Activated CD4-positive, alpha-beta memory T cell treated with anti-CD3 and anti-CD28 coated beads for 36 hours (primary cell): ENCODE results near the gene CD1C. TPM values are rescaled to one million over a fixed set of nuclear protein-coding genes. Genes with fewer than 3 reads are reported as not detected.

Experiments
- CTCF ChIA-PET: fragments of 350-600 bp; sonication (Branson Sonifier 250); formaldehyde crosslinking; loops from one replicate; lab custom pipeline; 2021; ENCODE audit warnings: antibody characterized with exemption, inconsistent platforms; lab: Charles Lee
- POLR2A ChIA-PET: fragments of 350-600 bp; sonication (Branson Sonifier 250); formaldehyde crosslinking; loops from one replicate; lab custom pipeline; 2021; ENCODE audit warnings: antibody characterized with exemption; lab: Charles Lee
- DNase-seq: peaks from one replicate; pipeline ENCODE4 v3.0.0-alpha.2; 2020
- H3K27ac Mint-ChIP-seq: one replicate; pipeline ENCODE4 v1.8.0; 2021; ENCODE audit warnings: mixed read lengths
- H3K27me3 Mint-ChIP-seq: one replicate; pipeline ENCODE4 v1.8.0; 2021; ENCODE audit warnings: mixed read lengths
- H3K36me3 Mint-ChIP-seq: one replicate; pipeline ENCODE4 v1.8.0; 2021; ENCODE audit warnings: mixed read lengths
- H3K4me1 Mint-ChIP-seq: one replicate; pipeline ENCODE4 v1.8.0; 2021; ENCODE audit warnings: low read depth, mixed read lengths
- H3K4me3 Mint-ChIP-seq: one replicate; pipeline ENCODE4 v1.8.0; 2021; ENCODE audit warnings: mild to moderate bottlenecking, mixed read lengths
- H3K9me3 Mint-ChIP-seq: one replicate; pipeline ENCODE4 v1.8.0; 2021; ENCODE audit warnings: mixed read lengths
- intact Hi-C: fragments of 100-400 bp; cut with micrococcal nuclease; formaldehyde crosslinking; loops from one replicate; pipeline ENCODE4 v1.15.1; 2023
- total RNA-seq, 2 experiments: library from RNA; stranded (reverse); gene quantifications; one replicate each; pipeline ENCODE4 v1.2.3, GENCODE V29; 2021

CD1C gene
- total RNA-seq, 2 experiments from 2014 or later = not detected

DNA sequence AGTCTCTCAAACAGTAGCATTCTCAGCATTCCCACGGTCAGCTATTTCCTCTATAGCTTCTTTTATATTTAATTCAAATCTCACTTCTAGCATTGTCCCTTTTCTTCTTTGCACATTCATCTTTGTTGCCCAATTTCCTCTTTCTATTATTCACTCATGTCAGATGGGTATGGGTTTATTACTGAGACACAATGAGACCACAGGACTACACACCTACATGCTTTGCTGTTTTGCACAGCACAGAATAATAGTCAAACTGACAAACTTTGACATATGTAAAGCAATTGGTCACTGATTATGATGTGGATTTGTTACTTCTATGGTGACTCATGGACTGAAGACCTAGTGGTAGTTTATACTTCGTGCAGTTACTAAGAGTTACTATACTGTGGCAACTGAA lies 5.8 kb upstream of the CD1C start:
- intact Hi-C loops = no loop called here
- H3K27me3 Mint-ChIP-seq = peaks cover 22% of the 10 kb centered on the region
- CTCF ChIA-PET = no interaction called here

DNA sequence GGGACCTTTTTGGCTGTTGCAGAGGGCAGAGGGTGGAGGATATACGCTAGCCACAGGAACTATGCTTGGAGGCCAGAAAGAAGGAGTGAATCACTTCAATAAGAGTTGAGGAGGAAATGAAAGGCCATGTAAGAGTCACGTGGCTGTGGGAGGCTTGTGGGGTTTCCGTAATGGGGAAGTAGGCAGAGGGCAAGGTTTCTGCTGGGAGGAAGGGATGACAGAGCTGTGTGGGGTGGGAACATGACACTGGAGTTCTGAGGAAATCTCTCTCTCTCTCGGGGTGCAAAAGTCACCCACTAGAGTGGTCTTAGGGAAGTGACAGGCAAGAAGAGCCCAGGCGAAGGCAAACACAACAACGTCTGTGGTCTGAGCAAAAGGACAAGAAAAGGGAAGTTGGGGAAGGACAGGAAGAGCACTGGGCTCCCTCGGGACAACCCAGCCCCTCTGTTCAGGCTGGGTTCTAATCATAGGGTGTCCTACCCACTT lies 3.9 kb upstream of the CD1C start:
- Mint-ChIP-seq H3K9me3 (peaks cover 15% of the 10 kb centered on the region), H3K4me1 (peaks cover 14% of the 10 kb centered on the region), H3K36me3 (peaks cover 2% of the 10 kb centered on the region), H3K4me3 (no peak overlapping the region), H3K27me3 (peaks cover 22% of the 10 kb centered on the region), H3K27ac (no peak overlapping the region)
- intact Hi-C loops = no loop called here
- POLR2A ChIA-PET = no interaction called here
- DNase-seq = peak; percentile 30
- CTCF ChIA-PET = no interaction called here

More for the DNA sequence above, 5.8 kb upstream of the CD1C start:
- H3K36me3 Mint-ChIP-seq = peaks cover 2% of the 10 kb centered on the region
- no peak for DNase-seq
- H3K9me3 Mint-ChIP-seq = peaks cover 18% of the 10 kb centered on the region
- no peak overlapping the region for H3K27ac Mint-ChIP-seq
- H3K4me3 Mint-ChIP-seq = no peak overlapping the region
- POLR2A ChIA-PET = no interaction called here
- peaks cover 14% of the 10 kb centered on the region for H3K4me1 Mint-ChIP-seq

DNA sequence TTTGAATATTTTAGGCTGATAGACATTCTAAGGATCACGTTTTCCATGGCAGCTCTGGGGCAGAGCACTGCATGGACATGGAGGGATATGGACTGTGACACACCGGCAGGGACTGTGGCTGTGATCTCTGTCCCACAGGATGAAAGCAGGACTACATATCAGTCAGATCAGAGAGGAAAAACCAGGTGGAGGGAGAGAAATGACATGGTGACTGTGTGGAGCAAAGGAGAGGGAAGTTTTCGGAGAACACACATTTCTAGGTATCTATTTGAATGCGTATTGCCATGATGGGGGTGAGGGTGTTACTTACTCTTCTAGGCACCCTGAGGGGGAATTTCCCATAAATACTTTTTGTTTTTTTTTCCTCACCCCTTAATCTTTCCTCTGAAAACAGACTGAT lies 3.2 kb upstream of the CD1C start:
- H3K9me3 Mint-ChIP-seq = peaks cover 11% of the 10 kb centered on the region
- H3K4me3 Mint-ChIP-seq = no peak overlapping the region
- H3K27me3 Mint-ChIP-seq = peaks cover 20% of the 10 kb centered on the region
- POLR2A ChIA-PET = no interaction called here
- peaks cover 14% of the 10 kb centered on the region for H3K4me1 Mint-ChIP-seq
- intact Hi-C loops = no loop called here
- no peak for DNase-seq
- peak overlapping the region; percentile 31 for H3K27ac Mint-ChIP-seq
- peaks cover 2% of the 10 kb centered on the region for H3K36me3 Mint-ChIP-seq
- CTCF ChIA-PET = no interaction called here

DNA sequence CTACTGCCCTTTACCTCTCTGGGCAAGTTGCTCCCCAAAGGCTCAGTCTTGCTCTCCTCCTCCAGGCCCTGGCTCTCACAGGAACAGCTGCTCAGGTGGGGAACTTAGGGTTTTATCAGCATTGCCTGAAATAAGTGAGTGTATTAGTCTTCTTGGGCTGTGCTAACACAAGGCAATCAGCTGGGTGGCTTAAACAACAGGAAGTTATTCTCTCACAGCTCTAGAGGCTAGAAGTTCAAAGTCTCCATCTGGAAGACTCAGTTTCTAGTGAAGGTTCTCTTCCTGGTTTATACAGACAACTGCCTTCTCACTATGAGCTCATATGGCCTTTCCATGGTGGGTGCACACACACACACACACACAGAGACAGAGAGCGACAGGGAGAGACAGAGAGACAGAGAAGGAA lies 2.8 kb upstream of the CD1C start:
- DNase-seq = no peak
- intact Hi-C loops = no loop called here
- CTCF ChIA-PET = no interaction called here
- Mint-ChIP-seq H3K27ac (no peak overlapping the region), H3K4me3 (no peak overlapping the region), H3K36me3 (peaks cover 2% of the 10 kb centered on the region), H3K9me3 (peaks cover 6% of the 10 kb centered on the region), H3K4me1 (peaks cover 14% of the 10 kb centered on the region), H3K27me3 (peaks cover 19% of the 10 kb centered on the region)
- POLR2A ChIA-PET = no interaction called here

DNA sequence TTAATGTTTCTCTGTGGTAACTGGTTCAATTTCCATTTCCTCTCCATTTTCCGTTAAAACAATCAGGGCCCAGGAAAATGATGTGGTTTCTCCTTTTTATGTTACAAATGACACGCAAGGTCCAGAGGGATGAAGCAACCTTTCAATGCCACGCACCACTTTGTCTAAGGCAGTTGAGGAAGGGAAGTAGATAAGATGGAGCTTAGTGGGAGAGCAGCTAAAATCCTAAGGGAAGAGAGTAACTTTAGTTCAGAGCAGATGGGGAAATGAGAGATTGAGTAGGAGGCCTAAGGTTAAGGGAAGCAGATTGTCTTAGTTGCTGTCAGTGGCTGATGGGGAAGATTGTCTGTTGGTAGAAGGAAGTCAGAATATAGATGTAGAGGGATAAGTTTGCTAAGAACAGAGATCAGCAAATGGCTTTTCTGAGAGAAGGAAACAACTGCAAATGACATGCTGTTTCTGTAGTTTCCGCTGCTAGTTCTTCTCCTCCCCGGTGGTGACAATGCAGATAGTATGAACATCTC lies 660 bp downstream of the CD1C start:
- Mint-ChIP-seq H3K9me3 (no peaks in the 10 kb centered on the region), H3K27me3 (peaks cover 19% of the 10 kb centered on the region), H3K27ac (no peak overlapping the region), H3K4me1 (peaks cover 12% of the 10 kb centered on the region), H3K36me3 (no peaks in the 10 kb centered on the region), H3K4me3 (no peak overlapping the region)
- ChIA-PET CTCF (no interaction called here), POLR2A (no interaction called here)
- DNase-seq = no peak
- intact Hi-C loops = no loop called here

DNA sequence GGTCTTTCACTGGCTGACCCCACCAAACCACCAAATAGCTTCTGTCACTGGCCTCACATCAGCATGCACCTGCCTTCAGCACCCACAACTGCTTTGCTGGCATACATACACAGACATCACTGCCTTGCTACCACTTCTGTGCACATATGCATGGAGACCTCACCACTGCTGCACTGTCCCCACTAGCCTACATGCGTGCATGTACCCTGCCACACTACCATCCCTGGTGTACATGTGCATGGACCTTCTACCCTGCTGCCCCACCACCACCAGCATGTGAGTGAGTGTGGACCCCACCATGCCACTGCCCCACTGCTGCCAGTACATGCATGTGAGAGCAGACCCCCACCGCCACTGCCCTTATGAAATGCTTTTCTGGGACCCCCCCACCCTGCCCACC lies 6.1 kb downstream of the CD1C start:
- Mint-ChIP-seq H3K27ac (no peak overlapping the region), H3K4me3 (no peak overlapping the region), H3K4me1 (no peaks in the 10 kb centered on the region), H3K36me3 (peaks cover 5% of the 10 kb centered on the region), H3K9me3 (peaks cover 16% of the 10 kb centered on the region), H3K27me3 (peaks cover 18% of the 10 kb centered on the region)
- DNase-seq = no peak
- intact Hi-C loops = no loop called here
- ChIA-PET CTCF (no interaction called here), POLR2A (no interaction called here)

DNA sequence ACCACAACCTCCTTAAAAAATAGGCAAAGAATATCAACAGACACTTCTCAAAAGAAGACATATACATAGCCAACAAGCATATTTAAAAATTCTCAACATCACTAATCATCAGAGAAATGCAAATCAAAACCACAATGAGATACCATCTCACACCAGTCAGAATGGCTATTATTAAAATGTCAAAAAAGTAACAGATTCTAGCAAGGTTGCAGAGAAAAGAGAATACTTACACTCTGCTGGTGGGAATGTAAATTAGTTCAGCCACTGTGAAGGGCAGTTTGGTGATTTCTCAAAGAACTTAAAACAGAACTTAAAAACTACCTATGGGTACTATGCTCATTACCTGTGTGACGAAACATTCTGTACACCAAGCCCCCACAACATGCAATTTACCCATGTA lies 20.9 kb downstream of the CD1C start:
- Mint-ChIP-seq H3K4me3 (no peak overlapping the region), H3K27ac (no peak overlapping the region), H3K4me1 (no peaks in the 10 kb centered on the region), H3K9me3 (peaks cover 16% of the 10 kb centered on the region), H3K27me3 (no peaks in the 10 kb centered on the region), H3K36me3 (no peaks in the 10 kb centered on the region)
- intact Hi-C loops = no loop called here
- CTCF ChIA-PET = no interaction called here
- no peak for DNase-seq
- POLR2A ChIA-PET = no interaction called here

DNA sequence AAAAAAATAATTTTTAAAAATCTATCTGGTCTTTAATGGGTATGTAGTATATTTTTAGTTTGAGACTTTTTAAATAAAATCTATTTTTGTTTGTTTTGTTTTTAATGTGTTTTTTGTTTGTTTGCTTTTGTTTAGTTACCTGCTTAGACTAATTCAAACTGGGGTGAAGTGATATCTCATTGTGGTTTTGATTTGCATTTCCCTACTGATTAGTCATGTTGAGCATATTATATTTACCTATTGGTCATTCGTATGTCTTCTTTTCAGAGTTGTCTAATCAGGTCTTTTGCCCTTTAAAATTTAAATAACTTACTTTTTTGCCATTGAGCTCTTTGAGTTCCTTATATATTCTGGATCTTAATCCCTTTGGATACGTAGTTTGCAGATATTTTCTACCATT lies 21.3 kb downstream of the CD1C start:
- CTCF ChIA-PET = no interaction called here
- H3K27me3 Mint-ChIP-seq = no peaks in the 10 kb centered on the region
- no peaks in the 10 kb centered on the region for H3K36me3 Mint-ChIP-seq
- POLR2A ChIA-PET = no interaction called here
- H3K27ac Mint-ChIP-seq = no peak overlapping the region
- no peak overlapping the region for H3K4me3 Mint-ChIP-seq
- no peak for DNase-seq
- intact Hi-C loops = no loop called here
- H3K9me3 Mint-ChIP-seq = peaks cover 16% of the 10 kb centered on the region
- no peaks in the 10 kb centered on the region for H3K4me1 Mint-ChIP-seq

DNA sequence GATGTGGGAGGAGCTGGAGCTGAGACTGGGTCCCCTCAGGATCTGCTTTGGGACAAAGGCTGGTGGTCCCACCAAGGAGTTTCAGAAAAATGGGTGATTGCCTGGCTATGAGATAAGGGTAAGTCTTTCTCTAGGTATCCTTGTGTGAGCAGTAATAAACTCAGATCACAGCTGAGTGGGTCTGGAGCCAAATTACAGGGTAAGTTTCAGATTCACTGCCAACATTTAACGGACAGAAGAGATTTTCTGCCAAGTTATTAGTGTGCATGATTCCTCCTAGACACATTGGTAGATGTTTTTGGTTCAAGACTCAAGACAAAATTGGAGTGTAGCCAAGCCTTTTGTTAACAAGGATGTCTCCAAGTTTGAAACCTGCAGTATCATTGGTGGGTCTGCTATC lies 34.1 kb downstream of the CD1C start:
- ChIA-PET POLR2A (no interaction called here), CTCF (no interaction called here)
- no peak overlapping the region for H3K4me3 Mint-ChIP-seq

DNA sequence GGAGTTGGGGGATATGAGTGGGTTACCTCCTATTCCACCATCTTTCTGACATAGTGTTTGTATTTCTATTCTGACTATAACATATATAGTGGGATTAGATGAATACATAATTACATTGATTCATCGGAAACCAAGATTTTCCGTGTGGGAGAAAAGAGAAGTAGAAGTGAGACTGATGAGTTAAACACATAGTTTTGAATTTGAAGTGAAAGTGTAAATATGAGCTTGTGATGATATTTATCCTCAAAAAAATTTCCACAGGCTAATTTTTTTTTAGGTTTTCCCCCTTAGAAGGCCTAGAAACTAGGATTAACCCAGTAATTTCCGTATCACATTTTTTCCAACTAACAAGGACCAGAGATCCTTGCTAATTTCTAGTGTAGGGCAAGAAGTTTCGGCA lies 34.7 kb downstream of the CD1C start:
- DNase-seq = no peak
- Mint-ChIP-seq H3K27me3 (peaks cover 21% of the 10 kb centered on the region), H3K4me3 (no peak overlapping the region), H3K9me3 (no peaks in the 10 kb centered on the region), H3K4me1 (peaks cover 4% of the 10 kb centered on the region), H3K36me3 (no peaks in the 10 kb centered on the region), H3K27ac (no peak overlapping the region)
- POLR2A ChIA-PET = no interaction called here
- CTCF ChIA-PET = no interaction called here
- intact Hi-C loops = no loop called here

More for the DNA sequence above, 34.1 kb downstream of the CD1C start:
- peaks cover 17% of the 10 kb centered on the region for H3K27me3 Mint-ChIP-seq
- no peaks in the 10 kb centered on the region for H3K36me3 Mint-ChIP-seq
- no peak for DNase-seq
- no peak overlapping the region for H3K27ac Mint-ChIP-seq
- H3K4me1 Mint-ChIP-seq = peaks cover 4% of the 10 kb centered on the region
- intact Hi-C loops = no loop called here
- H3K9me3 Mint-ChIP-seq = no peaks in the 10 kb centered on the region

DNA sequence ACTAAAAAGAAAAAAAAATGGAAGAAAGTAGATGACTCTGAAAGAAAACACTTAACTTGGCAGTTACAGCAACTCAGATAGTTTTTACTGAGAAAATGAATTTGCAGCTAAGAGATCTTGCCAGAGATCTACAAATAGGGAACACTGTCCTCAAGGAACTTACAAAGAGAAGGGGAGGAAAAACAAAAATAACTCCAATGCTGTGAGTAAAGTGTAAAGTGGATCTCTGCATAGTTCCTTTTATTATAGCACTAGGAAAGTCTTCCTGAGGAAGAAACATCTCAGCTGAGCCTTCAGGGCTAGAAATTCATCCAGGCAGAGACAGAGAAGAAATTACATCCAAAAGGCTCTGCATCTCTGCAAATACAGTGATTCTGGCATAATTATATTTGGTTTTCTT lies 37.8 kb downstream of the CD1C start:
- no peaks in the 10 kb centered on the region for H3K36me3 Mint-ChIP-seq
- no peak overlapping the region for H3K27ac Mint-ChIP-seq
- H3K4me1 Mint-ChIP-seq = peaks cover 4% of the 10 kb centered on the region
- DNase-seq = no peak
- POLR2A ChIA-PET = interaction anchor here (0.7 kb wide), 1 partner anchor 749 kb away, joined by 3 read pairs; the partner anchor contains the start of gene AIM2
- H3K9me3 Mint-ChIP-seq = no peaks in the 10 kb centered on the region
- H3K27me3 Mint-ChIP-seq = peaks cover 14% of the 10 kb centered on the region
- H3K4me3 Mint-ChIP-seq = no peak overlapping the region
- intact Hi-C loops = no loop called here
- CTCF ChIA-PET = no interaction called here

DNA sequence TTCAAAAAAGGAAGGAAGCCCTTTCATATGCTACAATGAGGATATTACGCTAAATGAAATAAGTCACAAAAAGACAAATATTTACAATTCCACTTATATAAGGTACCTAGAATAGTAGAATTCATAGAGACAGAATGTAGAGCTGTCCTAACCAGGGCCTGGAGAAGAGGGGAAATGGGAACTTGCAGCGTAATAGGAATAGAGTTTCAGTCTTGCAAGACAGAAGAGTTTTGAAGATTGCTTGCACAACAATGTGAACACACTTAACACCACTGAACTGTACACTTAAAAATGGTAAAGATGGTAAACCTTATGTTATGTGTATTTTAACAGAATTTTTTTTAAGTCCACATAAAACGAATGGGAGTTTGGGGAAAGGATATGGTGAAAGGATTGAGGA lies 38.7 kb downstream of the CD1C start:
- Mint-ChIP-seq H3K27me3 (peaks cover 6% of the 10 kb centered on the region), H3K4me3 (no peak overlapping the region), H3K4me1 (peaks cover 4% of the 10 kb centered on the region), H3K9me3 (no peaks in the 10 kb centered on the region), H3K27ac (no peak overlapping the region), H3K36me3 (no peaks in the 10 kb centered on the region)
- no peak for DNase-seq
- ChIA-PET CTCF (no interaction called here), POLR2A (no interaction called here)
- intact Hi-C loops = no loop called here

DNA sequence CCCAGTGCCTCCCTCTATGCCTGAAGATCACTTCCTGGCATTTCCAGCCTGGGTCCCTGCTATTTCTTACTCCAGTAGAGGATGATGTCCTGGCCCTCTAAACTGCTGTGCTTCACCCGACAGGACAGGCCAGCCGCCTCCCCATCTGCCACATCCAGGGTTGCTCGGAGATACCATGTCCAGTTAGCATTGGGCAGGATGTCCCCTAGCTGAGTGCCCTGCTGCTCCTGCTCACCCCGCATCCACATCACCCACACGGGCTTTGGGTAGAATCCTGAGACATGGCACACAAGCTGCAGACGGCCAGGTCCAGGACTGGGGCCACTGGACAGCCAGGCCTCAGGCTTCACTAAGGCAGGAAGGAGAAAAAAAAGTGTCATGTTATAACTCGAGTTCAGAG lies 39.6 kb downstream of the CD1C start:
- ChIA-PET CTCF (interaction anchor here (1.3 to 1.6 kb wide), 4 partner anchors 81 to 338 kb away, joined by 3 to 28 read pairs (median 4); no protein-coding TSS in a partner anchor), POLR2A (no interaction called here)
- intact Hi-C loops = no loop called here
- no peak overlapping the region for H3K4me3 Mint-ChIP-seq
- H3K9me3 Mint-ChIP-seq = no peaks in the 10 kb centered on the region
- H3K27me3 Mint-ChIP-seq = peaks cover 6% of the 10 kb centered on the region
- no peaks in the 10 kb centered on the region for H3K36me3 Mint-ChIP-seq
- H3K27ac Mint-ChIP-seq = no peak overlapping the region
- H3K4me1 Mint-ChIP-seq = peaks cover 4% of the 10 kb centered on the region
- no peak for DNase-seq
